Activated naive CD8-positive, alpha-beta T cell treated with anti-CD3 and anti-CD28 coated beads, Interleukin-2, amount 10 ng/mL, durations not matched to agents 7 days and 5 days (primary cell): ENCODE data around the gene SPTB. TPM values are rescaled to one million over a fixed set of nuclear protein-coding genes. Genes with fewer than 3 reads are reported as not detected.
"Not testable (repeated sequence)": the region's sequence is repeated elsewhere in the genome, so short reads cannot be mapped to it uniquely, and the experiment has no call there.

Experiments used
- ATAC-seq: fragments of 150-1000 bp; cut with Tn5 transposase; one replicate; pipeline ENCODE4 v1.10.0; 2021; ENCODE audit warnings: low read depth, moderate library complexity
- POLR2A ChIA-PET: fragments of 350-600 bp; sonication (Branson Sonifier 250); formaldehyde crosslinking; loops from one replicate; lab custom pipeline; 2021; ENCODE audit warnings: antibody characterized with exemption; lab: Charles Lee
- DNase-seq: peaks from one replicate; pipeline ENCODE4 v3.0.0; 2021
- H3K27ac Mint-ChIP-seq: one replicate; pipeline ENCODE4 v1.8.0; 2022; ENCODE audit warnings: mild to moderate bottlenecking, mixed read lengths
- H3K27me3 Mint-ChIP-seq: one replicate; pipeline ENCODE4 v1.8.0; 2022; ENCODE audit warnings: mild to moderate bottlenecking, moderate library complexity, mixed read lengths
- H3K36me3 Mint-ChIP-seq: one replicate; pipeline ENCODE4 v1.8.0; 2021; ENCODE audit warnings: mild to moderate bottlenecking, mixed read lengths
- H3K4me1 Mint-ChIP-seq: one replicate; pipeline ENCODE4 v1.8.0; 2021; ENCODE audit warnings: mixed read lengths
- H3K4me3 Mint-ChIP-seq: one replicate; pipeline ENCODE4 v1.8.0; 2022; ENCODE audit warnings: mild to moderate bottlenecking, moderate library complexity, mixed read lengths
- H3K9me3 Mint-ChIP-seq: one replicate; pipeline ENCODE4 v1.8.0; 2021; ENCODE audit warnings: mixed read lengths
- total RNA-seq, 2 experiments: library from RNA; stranded (reverse); gene quantifications; one replicate each; pipeline ENCODE4 v1.2.3, GENCODE V29; 2021

The SPTB gene
- total RNA-seq, 2 experiments from 2014 or later, result not detected

- no peaks in the 10 kb centered on the region for H3K36me3 Mint-ChIP-seq
- DNase-seq, result peak; percentile 75
- peak; percentile 90 for ATAC-seq
- no peaks in the 10 kb centered on the region for H3K9me3 Mint-ChIP-seq
- POLR2A ChIA-PET, result interaction anchor here (1.3 kb wide), 1 partner anchor 92 kb away, joined by 4 read pairs; no protein-coding TSS in a partner anchor
- peaks cover 1% of the 10 kb centered on the region for H3K4me1 Mint-ChIP-seq
- H3K27ac Mint-ChIP-seq, result no peak overlapping the region
- peak overlapping the region; percentile 50 for H3K4me3 Mint-ChIP-seq
- peaks cover 35% of the 10 kb centered on the region for H3K27me3 Mint-ChIP-seq
Observed at GRCh38 chr14:64823305-64823861, 56.3 kb downstream of the SPTB start.

DNA sequence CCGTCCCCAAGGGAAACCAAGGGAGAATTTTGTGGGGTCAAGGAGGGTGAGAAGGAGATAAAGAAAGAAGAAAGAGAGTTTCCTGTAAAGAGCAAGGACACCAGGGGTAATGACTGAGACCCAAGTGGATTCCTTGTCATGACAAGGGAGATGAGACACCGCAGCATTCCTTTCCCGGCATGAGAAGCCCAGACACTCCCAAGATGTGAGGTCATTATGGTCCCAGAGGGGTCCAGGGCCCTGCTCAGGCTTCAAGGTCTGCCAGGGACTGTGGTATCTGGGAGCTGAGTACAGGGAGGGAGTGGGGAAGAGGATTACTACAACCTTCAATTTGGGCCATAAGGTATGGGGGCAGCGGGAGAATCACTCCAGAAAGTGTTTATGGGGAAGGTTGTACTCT is 58.1 kb downstream of the SPTB start:
- POLR2A ChIA-PET, result no interaction called here
- Mint-ChIP-seq H3K27ac (no peak overlapping the region), H3K27me3 (peaks cover 36% of the 10 kb centered on the region), H3K9me3 (no peaks in the 10 kb centered on the region), H3K36me3 (no peaks in the 10 kb centered on the region), H3K4me1 (peaks cover 1% of the 10 kb centered on the region), H3K4me3 (no peak overlapping the region)
- ATAC-seq (no peak), DNase-seq (no peak)

- no peaks in the 10 kb centered on the region for H3K36me3 Mint-ChIP-seq
- no peak for DNase-seq
- no peak overlapping the region for H3K4me3 Mint-ChIP-seq
- no peak for ATAC-seq
- no peak overlapping the region for H3K27ac Mint-ChIP-seq
- POLR2A ChIA-PET, result no interaction called here
- H3K27me3 Mint-ChIP-seq, result peaks cover 52% of the 10 kb centered on the region
- H3K9me3 Mint-ChIP-seq, result no peaks in the 10 kb centered on the region
- no peaks in the 10 kb centered on the region for H3K4me1 Mint-ChIP-seq
Observed at GRCh38 chr14:64818151-64818550, 61.6 kb downstream of the SPTB start.

GRCh38 chr14:64817631-64818030 is 62.1 kb downstream of the SPTB start:
- Mint-ChIP-seq H3K36me3 (no peaks in the 10 kb centered on the region), H3K4me1 (no peaks in the 10 kb centered on the region), H3K4me3 (no peak overlapping the region), H3K27ac (no peak overlapping the region), H3K9me3 (no peaks in the 10 kb centered on the region), H3K27me3 (peaks cover 54% of the 10 kb centered on the region)
- DNase-seq (no peak), ATAC-seq (no peak)
- POLR2A ChIA-PET, result no interaction called here

DNA sequence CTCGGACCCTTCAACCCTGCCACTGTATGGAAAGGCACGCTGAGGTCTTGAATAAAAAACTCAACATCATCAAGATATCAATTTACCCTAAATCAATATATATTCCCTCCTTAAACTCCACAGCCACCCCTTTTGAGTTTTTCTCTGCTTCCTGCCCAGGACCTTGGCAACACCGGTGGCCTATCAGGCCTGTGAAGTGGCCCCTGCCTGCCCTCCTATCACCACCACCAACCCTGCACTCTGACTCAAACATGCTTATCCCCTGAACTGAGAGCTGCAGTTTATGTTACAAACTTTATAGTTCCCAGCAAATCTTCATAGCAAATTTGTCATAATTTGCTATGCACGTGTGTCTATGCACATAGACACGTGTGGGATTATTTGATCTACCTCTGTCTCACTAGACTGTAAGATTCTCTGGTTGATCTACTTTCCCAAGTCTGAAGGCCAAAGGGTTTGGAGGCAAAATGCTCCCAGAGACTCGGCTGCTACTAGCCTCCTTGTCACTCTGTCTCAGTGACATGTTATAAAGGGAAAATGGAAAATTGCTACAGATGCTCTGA is 63.4 kb downstream of the SPTB start:
- H3K4me1 Mint-ChIP-seq, result peaks cover 2% of the 10 kb centered on the region
- peaks cover 60% of the 10 kb centered on the region for H3K27me3 Mint-ChIP-seq
- DNase-seq (no peak), ATAC-seq (no peak)
- H3K27ac Mint-ChIP-seq, result no peak overlapping the region
- H3K36me3 Mint-ChIP-seq, result no peaks in the 10 kb centered on the region
- H3K9me3 Mint-ChIP-seq, result no peaks in the 10 kb centered on the region
- POLR2A ChIA-PET, result no interaction called here
- no peak overlapping the region for H3K4me3 Mint-ChIP-seq

DNA sequence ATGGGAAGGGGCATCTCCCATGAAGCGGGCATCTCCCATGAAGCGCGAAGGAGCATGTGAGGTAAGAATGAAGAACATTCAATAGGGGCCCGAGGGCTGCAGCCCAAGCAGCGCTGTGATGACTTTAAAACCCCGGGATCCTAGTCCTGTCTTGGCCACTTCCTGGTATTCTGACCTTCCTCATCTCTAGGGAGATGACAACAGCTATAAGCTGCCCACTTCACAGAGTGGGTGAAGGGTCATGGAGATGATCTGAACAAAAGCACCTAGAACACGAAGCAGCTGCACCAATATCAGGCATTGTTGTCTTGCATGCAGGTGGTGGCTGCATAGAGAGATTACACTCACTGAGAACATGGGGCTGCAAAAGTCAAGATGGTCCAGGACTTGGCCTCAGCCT is 64.5 kb downstream of the SPTB start:
- no peak for ATAC-seq

DNA sequence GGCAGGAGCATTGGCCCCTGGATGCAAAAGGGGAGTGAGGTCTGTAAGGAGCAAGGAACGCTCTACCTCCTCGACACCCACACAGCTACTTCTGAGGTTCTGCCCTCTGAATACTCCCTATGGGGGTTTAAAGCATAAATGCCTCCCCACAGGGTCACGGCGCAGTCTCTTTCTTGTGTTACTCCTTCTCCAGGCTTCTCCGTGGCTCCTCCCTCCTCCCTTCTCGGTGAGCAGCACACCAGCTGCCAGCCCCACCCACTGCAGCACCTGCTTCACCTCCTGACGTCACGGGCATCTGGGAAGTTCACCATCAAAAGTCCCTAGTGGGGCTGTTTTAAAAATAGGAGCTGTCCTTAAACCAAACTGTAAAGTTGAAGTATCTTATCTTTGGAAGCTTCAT is 67.3 kb downstream of the SPTB start:
- Mint-ChIP-seq H3K4me3 (no peak overlapping the region), H3K27ac (no peak overlapping the region), H3K27me3 (peaks cover 45% of the 10 kb centered on the region), H3K36me3 (no peaks in the 10 kb centered on the region), H3K4me1 (peaks cover 2% of the 10 kb centered on the region), H3K9me3 (no peaks in the 10 kb centered on the region)
- POLR2A ChIA-PET, result no interaction called here
- DNase-seq (no peak), ATAC-seq (no peak)

More for the DNA sequence above, 64.5 kb downstream of the SPTB start:
- H3K27ac Mint-ChIP-seq, result no peak overlapping the region
- H3K4me3 Mint-ChIP-seq, result no peak overlapping the region
- H3K9me3 Mint-ChIP-seq, result no peaks in the 10 kb centered on the region
- no peak for DNase-seq
- peaks cover 66% of the 10 kb centered on the region for H3K27me3 Mint-ChIP-seq
- peaks cover 2% of the 10 kb centered on the region for H3K4me1 Mint-ChIP-seq
- no peaks in the 10 kb centered on the region for H3K36me3 Mint-ChIP-seq
- POLR2A ChIA-PET, result no interaction called here

GRCh38 chr14:64811676-64812075 is 68.0 kb downstream of the SPTB start:
- H3K4me1 Mint-ChIP-seq, result peaks cover 2% of the 10 kb centered on the region
- no peaks in the 10 kb centered on the region for H3K9me3 Mint-ChIP-seq
- peaks cover 45% of the 10 kb centered on the region for H3K27me3 Mint-ChIP-seq
- H3K36me3 Mint-ChIP-seq, result no peaks in the 10 kb centered on the region
- POLR2A ChIA-PET, result no interaction called here
- no peak overlapping the region for H3K4me3 Mint-ChIP-seq
- no peak for DNase-seq
- H3K27ac Mint-ChIP-seq, result no peak overlapping the region
- no peak for ATAC-seq

- peaks cover 27% of the 10 kb centered on the region for H3K27me3 Mint-ChIP-seq
- H3K36me3 Mint-ChIP-seq, result no peaks in the 10 kb centered on the region
- no peak for DNase-seq
- POLR2A ChIA-PET, result no interaction called here
- no peak overlapping the region for H3K4me3 Mint-ChIP-seq
- no peaks in the 10 kb centered on the region for H3K9me3 Mint-ChIP-seq
- no peak overlapping the region for H3K27ac Mint-ChIP-seq
- peaks cover 5% of the 10 kb centered on the region for H3K4me1 Mint-ChIP-seq
- no peak for ATAC-seq
Observed at GRCh38 chr14:64808449-64808848, 71.3 kb downstream of the SPTB start.

DNA sequence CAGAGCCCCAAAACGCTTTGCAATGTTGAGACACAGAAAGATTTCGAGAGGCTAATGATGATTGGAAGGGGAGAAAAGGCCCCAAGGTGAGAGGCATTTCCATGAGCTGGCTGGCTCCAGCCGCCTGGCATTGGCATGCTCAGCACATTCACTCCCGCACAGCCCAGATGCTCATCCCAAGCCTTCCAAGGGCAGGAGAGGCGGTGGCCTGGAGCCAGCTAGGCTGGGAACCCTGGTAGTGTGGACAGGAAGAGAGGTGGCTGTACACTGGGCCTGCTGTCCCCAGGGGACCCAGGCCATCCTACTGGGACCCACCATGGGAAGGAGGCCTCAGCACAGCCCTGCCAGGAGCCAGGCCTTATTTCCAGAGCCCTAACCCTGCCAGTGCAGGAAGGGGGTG is 72.2 kb downstream of the SPTB start:
- H3K27me3 Mint-ChIP-seq, result peaks cover 18% of the 10 kb centered on the region
- POLR2A ChIA-PET, result no interaction called here
- ATAC-seq (no peak), DNase-seq (no peak)
- H3K36me3 Mint-ChIP-seq, result no peaks in the 10 kb centered on the region
- no peak overlapping the region for H3K4me3 Mint-ChIP-seq
- H3K4me1 Mint-ChIP-seq, result peaks cover 5% of the 10 kb centered on the region
- no peaks in the 10 kb centered on the region for H3K9me3 Mint-ChIP-seq
- no peak overlapping the region for H3K27ac Mint-ChIP-seq

DNA sequence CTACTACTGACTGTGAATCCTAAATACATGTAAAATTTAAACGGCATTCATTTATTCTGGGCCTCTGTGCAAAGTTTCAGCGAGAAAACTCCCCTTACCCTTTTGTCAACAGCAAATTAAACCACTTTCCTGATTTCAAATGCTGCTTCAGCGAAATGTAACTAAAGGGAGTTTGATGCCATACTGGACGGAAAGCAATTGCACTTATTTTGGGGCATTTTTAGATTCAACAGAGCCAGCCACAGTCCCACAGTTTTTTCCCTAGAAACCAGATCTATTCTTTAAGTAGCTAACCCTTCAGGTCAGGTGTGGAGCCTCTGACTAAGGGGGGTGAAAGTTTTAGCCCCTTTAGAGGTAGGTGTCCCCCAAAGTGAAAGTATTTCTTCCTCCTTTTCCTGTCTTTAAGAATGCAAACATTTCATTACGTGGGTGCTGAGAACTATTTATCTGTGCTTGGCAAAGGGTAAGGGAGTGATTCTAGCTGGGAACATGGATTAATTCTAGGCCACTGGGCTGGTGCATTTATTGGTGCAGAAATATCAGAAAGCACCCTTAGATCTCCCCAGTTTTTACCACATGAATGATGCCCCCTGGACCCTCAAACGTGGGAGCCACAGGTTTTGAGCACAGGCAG is 72.7 kb downstream of the SPTB start:
- H3K9me3 Mint-ChIP-seq, result no peaks in the 10 kb centered on the region
- ATAC-seq (no peak), DNase-seq (no peak)
- no peak overlapping the region for H3K4me3 Mint-ChIP-seq
- POLR2A ChIA-PET, result no interaction called here
- no peak overlapping the region for H3K27ac Mint-ChIP-seq
- peaks cover 13% of the 10 kb centered on the region for H3K27me3 Mint-ChIP-seq
- no peaks in the 10 kb centered on the region for H3K36me3 Mint-ChIP-seq
- peaks cover 2% of the 10 kb centered on the region for H3K4me1 Mint-ChIP-seq

- H3K36me3 Mint-ChIP-seq, result no peaks in the 10 kb centered on the region
- ATAC-seq (no peak), DNase-seq (no peak)
- no peak overlapping the region for H3K4me3 Mint-ChIP-seq
- peaks cover 2% of the 10 kb centered on the region for H3K4me1 Mint-ChIP-seq
- POLR2A ChIA-PET, result no interaction called here
- no peaks in the 10 kb centered on the region for H3K9me3 Mint-ChIP-seq
- peaks cover 14% of the 10 kb centered on the region for H3K27me3 Mint-ChIP-seq
- H3K27ac Mint-ChIP-seq, result no peak overlapping the region
Observed at GRCh38 chr14:64806202-64806861, 73.4 kb downstream of the SPTB start.

GRCh38 chr14:64805646-64806045 is 74.1 kb downstream of the SPTB start:
- H3K9me3 Mint-ChIP-seq, ATAC-seq, DNase-seq, H3K27ac Mint-ChIP-seq, POLR2A ChIA-PET, H3K36me3 Mint-ChIP-seq, H3K4me3 Mint-ChIP-seq, H3K4me1 Mint-ChIP-seq: not testable (repeated sequence)
- H3K27me3 Mint-ChIP-seq, result peaks cover 14% of the 10 kb centered on the region
